Thymus (tissue), 11 donors: Measurements from ENCODE around the gene NDRG3. TPM values are rescaled to one million over a fixed set of nuclear protein-coding genes. Genes with fewer than 3 reads are reported as not detected.
"Not testable (repeated sequence)": the region's sequence is repeated elsewhere in the genome, so short reads cannot be mapped to it uniquely, and the experiment has no call there.

Experiments used
- DNase-seq, 9 donors: peaks; one replicate each; pipeline ENCODE4 v3.0.0-alpha.2; 2013; ENCODE audit warnings: low spot score in 9 of 9, low read depth in 6 of 9, missing footprints in 1 of 9
- H3K27ac ChIP-seq, 2 donors: one replicate each; pipeline ENCODE4 v1.5.1; 2013; ENCODE audit warnings: control low read depth in 1 of 2, low read depth in 1 of 2, low read length in 1 of 2, mild to moderate bottlenecking in 1 of 2, moderate library complexity in 1 of 2
- H3K27me3 ChIP-seq, 2 donors: one replicate each; pipeline ENCODE4 v1.5.1; 2013; ENCODE audit warnings: low read length in 1 of 2; ENCODE audit not compliant: control insufficient read depth in 2 of 2, insufficient read depth in 1 of 2
- H3K36me3 ChIP-seq, 2 donors: one replicate each; pipeline ENCODE4 v1.5.1; 2013; ENCODE audit warnings: low read length in 1 of 2, mild to moderate bottlenecking in 1 of 2, moderate library complexity in 1 of 2; ENCODE audit not compliant: control insufficient read depth in 2 of 2, insufficient read depth in 2 of 2
- H3K4me1 ChIP-seq, 2 donors: one replicate each; pipeline ENCODE4 v1.5.1; 2013; ENCODE audit warnings: low read length in 2 of 2; ENCODE audit not compliant: control insufficient read depth in 2 of 2, insufficient read depth in 2 of 2
- H3K4me3 ChIP-seq, 2 donors: one replicate each; pipeline ENCODE4 v1.5.1; 2013; ENCODE audit warnings: low read length in 2 of 2, control low read depth in 1 of 2, mild to moderate bottlenecking in 1 of 2
- H3K9me3 ChIP-seq, 2 donors: one replicate each; pipeline ENCODE4 v1.5.1; 2013; ENCODE audit warnings: low read length in 1 of 2, mild to moderate bottlenecking in 1 of 2; ENCODE audit not compliant: control insufficient read depth in 2 of 2, insufficient read depth in 1 of 2
- WGBS: extraction: QIAGEN DNeasy Blood & Tissue Kit; methylation state at CpG from one replicate; pipeline ENCODE4 v1.1.7; 2013; 5-methylcytosine and 5-hydroxymethylcytosine counted together
- polyA plus RNA-seq: library from polyadenylated mRNA; stranded (reverse); fragments of 200-250 nt; gene quantifications from one replicate; pipeline ENCODE4 v1.2.3, GENCODE V29; 2013
- total RNA-seq: library from RNA; stranded (reverse); fragments of 120-200 nt; gene quantifications from one replicate; pipeline ENCODE4 v1.2.4, GENCODE V29; 2013
- donor health status: healthy.

NDRG3 gene
- total and polyA plus RNA-seq, 2 donors, result 15.3 to 18.9 TPM

DNA sequence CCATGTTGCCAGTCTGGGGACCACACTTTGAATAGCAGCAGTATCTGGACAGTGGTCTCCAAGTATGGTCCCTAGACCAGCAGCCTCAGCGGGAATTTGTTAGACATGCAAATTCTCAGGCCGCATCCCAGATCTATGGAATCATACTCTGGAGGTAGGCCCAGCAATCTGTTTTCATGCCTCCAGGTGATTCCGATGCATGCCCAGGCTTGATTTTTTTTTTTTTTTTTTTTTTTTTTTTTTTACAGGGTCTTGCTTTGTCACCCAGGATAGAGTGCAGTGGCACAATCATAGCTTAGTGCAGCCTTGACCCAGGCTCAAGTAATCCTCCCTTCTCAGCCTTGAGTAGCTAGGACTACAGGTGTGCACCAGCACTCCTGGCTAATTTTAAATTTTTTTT is 99.2 kb downstream of the NDRG3 start:
- DNase-seq, result no peak
- no peaks in the 10 kb centered on the region for H3K27me3 ChIP-seq
- WGBS, result 93% methylated on average over 3 of the region's 3 CpGs
- H3K27ac ChIP-seq, result peak overlapping the region; percentile 54 to 75
- H3K4me1 ChIP-seq, result peaks cover 31 to 55% of the 10 kb centered on the region in 2 donors
- H3K36me3 ChIP-seq, result peaks cover 0 to under 1% of the 10 kb centered on the region in 2 donors
- H3K9me3 ChIP-seq, result no peaks in the 10 kb centered on the region
- H3K4me3 ChIP-seq, result no peak overlapping the region

GRCh38 chr20:36645998-36646397 is 99.9 kb downstream of the NDRG3 start, which contains the start of gene SLA2:
Gene SLA2 (minus strand): TSS chr20:36646196. CDS start chr20:36641335, 4,861 bp downstream.
- peaks cover 31 to 55% of the 10 kb centered on the region in 2 donors for H3K4me1 ChIP-seq
- H3K36me3 ChIP-seq, result peaks cover 1 to 8% of the 10 kb centered on the region in 2 donors
- no peaks in the 10 kb centered on the region for H3K27me3 ChIP-seq
- peak in 7 of 9 donors; percentile 50 to 91 (median 76) for DNase-seq
- H3K4me3 ChIP-seq, result peak within 1 kb of the TSS; percentile 23 to 46
- H3K27ac ChIP-seq, result peak within 1 kb of the TSS; percentile 61 to 75
- H3K9me3 ChIP-seq, result no peaks in the 10 kb centered on the region
- 2% methylated on average over 9 of the region's 9 CpGs for WGBS

DNA sequence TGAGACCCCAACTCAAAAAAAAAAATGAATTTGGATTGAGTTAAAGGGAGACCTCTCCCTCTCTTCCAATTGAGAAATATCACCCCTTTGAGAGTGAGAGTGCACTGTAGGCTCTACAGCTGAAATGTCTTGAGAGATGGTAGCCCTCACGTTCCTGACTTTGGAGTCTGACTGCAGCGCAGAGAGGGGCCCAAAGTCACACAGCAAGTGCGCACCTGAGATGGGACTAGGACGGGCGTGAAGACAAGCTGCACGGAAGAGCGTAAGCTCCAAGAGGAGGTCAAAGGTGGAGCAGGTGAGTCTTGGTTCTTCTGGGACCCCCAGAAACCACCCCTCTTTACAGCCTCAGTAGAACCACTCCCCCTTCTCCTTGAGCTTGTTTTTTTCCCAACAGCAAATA is 100.5 kb downstream of the NDRG3 start:
- Histone ChIP-seq H3K27me3 (no peaks in the 10 kb centered on the region), H3K27ac (peak overlapping the region; percentile 61 to 75), H3K4me3 (peak overlapping the region; percentile 23 to 46), H3K36me3 (peaks cover 7 to 12% of the 10 kb centered on the region in 2 donors), H3K9me3 (no peaks in the 10 kb centered on the region), H3K4me1 (peaks cover 31 to 55% of the 10 kb centered on the region in 2 donors)
- DNase-seq, result peak in 2 of 9 donors; percentile 6 to 31
- 85% methylated on average over 7 of the region's 7 CpGs for WGBS

- peak overlapping the region; percentile 87 to 88 for H3K27ac ChIP-seq
- peaks cover 31 to 55% of the 10 kb centered on the region in 2 donors for H3K4me1 ChIP-seq
- H3K4me3 ChIP-seq, result peak overlapping the region; percentile 32 to 46
- H3K27me3 ChIP-seq, result no peaks in the 10 kb centered on the region
- H3K9me3 ChIP-seq, result no peaks in the 10 kb centered on the region
- WGBS, result 55% methylated on average over 7 of the region's 7 CpGs
- H3K36me3 ChIP-seq, result peaks cover 7 to 18% of the 10 kb centered on the region in 2 donors
- DNase-seq, result no peak
Measured at GRCh38 chr20:36644706-36645095, 101.2 kb downstream of the NDRG3 start.

GRCh38 chr20:36644032-36644705 is 101.7 kb downstream of the NDRG3 start:
- peak overlapping the region; percentile 87 to 88 for H3K27ac ChIP-seq
- H3K4me3 ChIP-seq, result peak overlapping the region; percentile 32 to 46
- H3K9me3 ChIP-seq, result no peaks in the 10 kb centered on the region
- DNase-seq, result peak in 8 of 9 donors; percentile 43 to 89 (median 64)
- no peaks in the 10 kb centered on the region for H3K27me3 ChIP-seq
- H3K4me1 ChIP-seq, result peaks cover 31 to 55% of the 10 kb centered on the region in 2 donors
- 18% methylated on average over 5 of the region's 5 CpGs for WGBS
- peaks cover 7 to 22% of the 10 kb centered on the region in 2 donors for H3K36me3 ChIP-seq

DNA sequence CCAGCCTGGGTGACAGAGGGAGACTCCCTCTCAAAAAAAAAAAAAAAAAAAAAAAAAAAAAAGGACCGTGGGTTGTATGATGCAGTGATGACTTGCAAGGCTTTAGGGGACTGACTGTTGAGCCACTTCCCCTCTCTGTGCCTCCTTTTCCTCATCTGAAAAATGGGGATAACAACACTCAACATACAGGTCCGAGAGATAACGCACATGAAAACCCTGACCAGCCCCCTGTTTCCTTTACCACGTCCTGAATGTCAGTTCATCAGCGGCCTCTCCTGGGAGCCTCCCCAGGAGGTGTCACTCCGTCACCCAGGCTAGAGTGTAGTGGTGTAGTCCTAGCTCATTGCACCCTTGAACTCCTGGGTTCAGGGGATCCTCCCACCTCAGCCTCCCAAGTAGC is 103.8 kb downstream of the NDRG3 start:
- peaks cover 10 to 31% of the 10 kb centered on the region in 2 donors for H3K36me3 ChIP-seq
- H3K4me1 ChIP-seq, result peaks cover 31 to 51% of the 10 kb centered on the region in 2 donors
- H3K9me3 ChIP-seq, result no peaks in the 10 kb centered on the region
- no peaks in the 10 kb centered on the region for H3K27me3 ChIP-seq
- no peak overlapping the region for H3K4me3 ChIP-seq
- 69% methylated on average over 6 of the region's 6 CpGs for WGBS
- DNase-seq, result no peak
- H3K27ac ChIP-seq, result no peak overlapping the region

DNA sequence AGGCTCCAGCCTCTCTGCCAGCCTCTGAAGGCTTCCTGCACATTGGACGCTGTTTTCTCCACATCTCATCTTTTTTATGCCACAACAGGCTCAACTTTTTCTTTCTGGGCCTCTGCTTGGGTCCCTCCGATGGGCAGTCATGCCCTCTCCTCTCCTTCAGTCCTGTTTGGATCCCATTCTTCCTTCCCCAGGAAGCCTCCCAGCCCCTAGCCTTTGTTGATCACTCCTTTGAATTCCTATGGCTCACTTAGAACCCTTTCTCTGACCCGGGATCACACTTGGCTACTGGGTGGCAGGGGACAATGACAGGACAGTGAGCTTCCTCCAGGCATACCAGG is 104.4 kb downstream of the NDRG3 start:
- no peak for DNase-seq
- Histone ChIP-seq H3K9me3 (no peaks in the 10 kb centered on the region), H3K27me3 (no peaks in the 10 kb centered on the region), H3K27ac (no peak overlapping the region), H3K4me3 (no peak overlapping the region), H3K4me1 (peaks cover 29 to 44% of the 10 kb centered on the region in 2 donors), H3K36me3 (peaks cover 10 to 34% of the 10 kb centered on the region in 2 donors)
- 95% methylated on average over 3 of the region's 3 CpGs for WGBS

DNA sequence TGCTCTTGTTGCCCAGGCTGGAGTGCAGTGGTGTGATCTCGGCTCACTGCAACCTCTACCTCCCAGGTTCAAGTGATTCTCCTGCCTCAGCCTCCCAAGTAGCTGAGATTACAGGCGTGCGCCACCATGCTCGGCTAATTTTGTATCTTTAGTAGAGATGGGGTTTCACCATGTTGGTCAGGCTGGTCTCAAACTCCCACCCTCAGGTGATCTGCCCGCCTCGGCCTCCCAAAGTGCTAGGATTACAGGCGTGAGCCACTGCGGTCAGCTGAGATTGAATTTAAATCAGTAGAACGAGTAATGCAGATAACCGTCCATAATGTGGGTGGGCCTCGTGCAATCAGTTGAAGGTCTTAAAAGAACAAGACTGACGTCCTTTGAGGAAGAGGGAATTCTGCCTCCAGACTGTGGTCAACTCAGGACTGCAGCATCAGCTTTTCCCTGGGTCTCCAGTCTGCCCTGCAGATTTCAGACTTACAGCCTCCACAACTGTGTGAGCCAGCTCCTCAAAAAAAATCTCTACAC is 107.0 kb downstream of the NDRG3 start:
- not testable (repeated sequence) for H3K27me3 ChIP-seq, DNase-seq, H3K9me3 ChIP-seq, H3K27ac ChIP-seq, H3K4me3 ChIP-seq
- Histone ChIP-seq H3K36me3 (peaks cover 15 to 49% of the 10 kb centered on the region in 2 donors), H3K4me1 (peaks cover 12 to 20% of the 10 kb centered on the region in 2 donors)
- WGBS, result 93% methylated on average over 12 of the region's 12 CpGs

- no peaks in the 10 kb centered on the region for H3K27me3 ChIP-seq
- WGBS, result over 99% methylated on average over 11 of the region's 11 CpGs
- H3K27ac ChIP-seq, result no peak overlapping the region
- H3K4me3 ChIP-seq, result no peak overlapping the region
- H3K36me3 ChIP-seq, result peaks cover 26 to 61% of the 10 kb centered on the region in 2 donors
- H3K4me1 ChIP-seq, result peaks cover 16 to 17% of the 10 kb centered on the region in 2 donors
- DNase-seq, result no peak
- no peaks in the 10 kb centered on the region for H3K9me3 ChIP-seq
Measured at GRCh38 chr20:36634342-36634741, 111.5 kb downstream of the NDRG3 start.
